H1 (cell line): ENCODE data around the gene EFCAB6. TPM values are rescaled to one million over a fixed set of nuclear protein-coding genes. Genes with fewer than 3 reads are reported as not detected.

Experiments used
- CTCF ChIA-PET: fragments of 300-600 bp; sonication (Branson Sonifier 250); formaldehyde crosslinking; loops from one replicate; lab custom pipeline; 2021; ENCODE audit not compliant: partially characterized antibody; lab: Charles Lee
- POLR2A ChIA-PET: fragments of 300-600 bp; sonication (Branson Sonifier 250); formaldehyde crosslinking; loops from one replicate; lab custom pipeline; 2021; ENCODE audit warnings: inconsistent platforms; ENCODE audit not compliant: partially characterized antibody; lab: Charles Lee
- DNase-seq, 2 experiments: peaks; one replicate each; pipeline versions ENCODE4 v3.0.0 to v3.0.0-alpha.2; 2010 to 2022; ENCODE audit warnings: low spot score in 2 of 2, low read depth in 1 of 2, mixed read lengths in 1 of 2
- FAIRE-seq: peaks from 2 replicates; lab custom pipeline; 2011; peaks lifted over from hg19 to GRCh38; lab: Jason Lieb, UNC
- H2AFZ ChIP-seq: 2 replicates; pipeline ENCODE4 v1.8.1; 2012; ENCODE audit warnings: low read length, inconsistent platforms
- H2AK5ac ChIP-seq: 2 replicates; pipeline ENCODE4 v1.6.1; 2013; ENCODE audit warnings: low read depth, low read length
- H2BK120ac ChIP-seq: replicated peaks from 2 replicates; pipeline ENCODE3; 2013; ENCODE audit warnings: low read depth, low read length, inconsistent platforms
- H2BK12ac ChIP-seq: 2 replicates; pipeline ENCODE4 v1.6.1; 2013; ENCODE audit warnings: low read depth, low read length
- H2BK15ac ChIP-seq: 2 replicates; pipeline ENCODE4 v1.6.1; 2013; ENCODE audit warnings: low read length
- H2BK20ac ChIP-seq: 2 replicates; pipeline ENCODE4 v1.6.1; 2013; ENCODE audit warnings: low read length
- H2BK5ac ChIP-seq: 2 replicates; pipeline ENCODE4 v1.6.1; 2013; ENCODE audit warnings: low read depth, low read length
- H3K14ac ChIP-seq: 2 replicates; pipeline ENCODE4 v1.6.1; 2013; ENCODE audit warnings: inconsistent platforms; ENCODE audit not compliant: insufficient read length
- H3K18ac ChIP-seq: 2 replicates; pipeline ENCODE4 v1.6.1; 2013; ENCODE audit warnings: low read length; ENCODE audit errors: extremely low read depth
- H3K23ac ChIP-seq: 2 replicates; pipeline ENCODE4 v1.6.1; 2013; ENCODE audit warnings: inconsistent platforms; ENCODE audit not compliant: insufficient read length
- H3K23me2 ChIP-seq: 2 replicates; pipeline ENCODE4 v1.6.1; 2013; ENCODE audit warnings: low read depth, low read length
- H3K27ac ChIP-seq: 2 replicates; pipeline ENCODE4 v1.6.1; 2011; ENCODE audit warnings: low read depth, low read length, inconsistent platforms
- H3K27me3 ChIP-seq, 4 experiments: replicated peaks in 1 of 4; 1 replicate in 1 of 4; 2 replicates in 3 of 4; pipeline versions ENCODE4 v1.6.1 to v1.8.1; 2011 to 2013; ENCODE audit warnings: low read length in 3 of 4, mild to moderate bottlenecking in 3 of 4, inconsistent platforms in 2 of 4, mixed read lengths in 2 of 4, moderate library complexity in 1 of 4; ENCODE audit not compliant: control insufficient read depth in 3 of 4, insufficient read depth in 3 of 4; ENCODE audit errors: extremely low read depth in 1 of 4
- H3K36me3 ChIP-seq, 4 experiments: 2 replicates each; pipeline versions ENCODE4 v1.6.1 to v1.8.1; 2011 to 2013; ENCODE audit warnings: mild to moderate bottlenecking in 4 of 4, low read length in 3 of 4, moderate library complexity in 2 of 4, control low read depth in 1 of 4, inconsistent platforms in 1 of 4; ENCODE audit not compliant: insufficient read depth in 4 of 4, control insufficient read depth in 2 of 4
- H3K4ac ChIP-seq: replicated peaks from 2 replicates; pipeline ENCODE3; 2013; ENCODE audit warnings: low read length, low read depth, mixed read lengths, inconsistent platforms; ENCODE audit not compliant: insufficient read length
- H3K4me1 ChIP-seq, 4 experiments: replicated peaks in 1 of 4; 1 replicate in 1 of 4; 2 replicates in 3 of 4; pipeline versions ENCODE4 v1.6.1 to v1.8.1; 2011 to 2013; ENCODE audit warnings: low read length in 3 of 4, inconsistent platforms in 2 of 4, mixed read lengths in 1 of 4; ENCODE audit not compliant: insufficient read depth in 4 of 4, control insufficient read depth in 3 of 4
- H3K4me2 ChIP-seq, 2 experiments: 2 replicates each; pipeline versions ENCODE4 v1.6.1 to v1.8.1; 2011 to 2013; ENCODE audit warnings: low read depth in 2 of 2, low read length in 2 of 2, control low read depth in 1 of 2, inconsistent platforms in 1 of 2, mild to moderate bottlenecking in 1 of 2; ENCODE audit not compliant: insufficient read depth in 1 of 2
- H3K4me3 ChIP-seq, 4 experiments: fragments of 200-600, 300-600 bp in 1 of 4; sonication (generic), shearing (Covaris generic), sonication (Bioruptor Twin) in 1 of 4; 2 replicates each; pipeline versions ENCODE4 v1.5.1 to v1.8.1; 2011 to 2016; ENCODE audit warnings: low read length in 4 of 4, low read depth in 3 of 4, control low read depth in 2 of 4, inconsistent platforms in 2 of 4, mild to moderate bottlenecking in 2 of 4, mixed read lengths in 1 of 4, moderate library complexity in 1 of 4; ENCODE audit not compliant: insufficient read depth in 2 of 4; ENCODE audit errors: extremely low read depth in 1 of 4
- H3K56ac ChIP-seq: replicated peaks from 2 replicates; pipeline ENCODE3; 2013; ENCODE audit warnings: low read depth, mild to moderate bottlenecking, mixed read lengths, low read length, inconsistent platforms; ENCODE audit not compliant: insufficient read length
- H3K79me1 ChIP-seq: 2 replicates; pipeline ENCODE4 v1.6.1; 2013; ENCODE audit warnings: low read depth, low read length, control low read depth
- H3K79me2 ChIP-seq, 2 experiments: 2 replicates each; pipeline versions ENCODE4 v1.6.1 to v1.8.1; 2012 to 2013; ENCODE audit warnings: low read length in 2 of 2, mild to moderate bottlenecking in 2 of 2, inconsistent platforms in 1 of 2; ENCODE audit not compliant: insufficient read depth in 2 of 2, control insufficient read depth in 1 of 2
- H3K9ac ChIP-seq, 4 experiments: replicated peaks in 1 of 4; 1 replicate in 1 of 4; 2 replicates in 3 of 4; pipeline versions ENCODE4 v1.6.1 to v1.8.1; 2011 to 2013; ENCODE audit warnings: low read depth in 3 of 4, low read length in 3 of 4, control low read depth in 2 of 4, mild to moderate bottlenecking in 2 of 4, moderate library complexity in 2 of 4, inconsistent platforms in 1 of 4; ENCODE audit errors: extremely low read depth in 1 of 4
- H3K9me3 ChIP-seq, 2 experiments: 2 replicates each; pipeline versions ENCODE4 v1.6.1 to v1.8.1; 2012 to 2013; ENCODE audit warnings: mild to moderate bottlenecking in 2 of 2, moderate library complexity in 2 of 2, control low read depth in 1 of 2, inconsistent platforms in 1 of 2, low read depth in 1 of 2, low read length in 1 of 2, mixed read lengths in 1 of 2; ENCODE audit not compliant: insufficient read depth in 2 of 2
- H4K20me1 ChIP-seq, 2 experiments: replicated peaks in 1 of 2; 2 replicates each; pipeline versions ENCODE3 to v1.8.1; 2011 to 2013; ENCODE audit warnings: inconsistent platforms in 2 of 2, low read length in 2 of 2, mild to moderate bottlenecking in 1 of 2; ENCODE audit not compliant: insufficient read depth in 2 of 2, control insufficient read depth in 1 of 2
- H4K5ac ChIP-seq: 2 replicates; pipeline ENCODE4 v1.6.1; 2013; ENCODE audit warnings: low read length, low read depth, mixed read lengths, inconsistent platforms; ENCODE audit not compliant: insufficient read length
- H4K8ac ChIP-seq: 2 replicates; pipeline ENCODE4 v1.8.0; 2013; ENCODE audit warnings: mild to moderate bottlenecking, moderate library complexity, low read length, inconsistent platforms; ENCODE audit not compliant: insufficient read depth; ENCODE audit errors: extremely low read depth
- H4K91ac ChIP-seq: replicated peaks from 2 replicates; pipeline ENCODE3; 2013; ENCODE audit warnings: low read length, mixed read lengths, inconsistent platforms; ENCODE audit not compliant: insufficient read length
- CREB1 ChIP-seq: IDR thresholded peaks from 2 replicates; pipeline ENCODE4 v1.6.1; 2012; ENCODE audit warnings: inconsistent platforms
- CTCF ChIP-seq, 3 experiments: IDR thresholded peaks; 1 replicate in 2 of 3; 2 replicates in 1 of 3; pipeline versions ENCODE4 v1.5.1 to v1.6.1; 2011; ENCODE audit warnings: low read length in 3 of 3, mild to moderate bottlenecking in 3 of 3, inconsistent platforms in 2 of 3, low read depth in 1 of 3, moderate library complexity in 1 of 3; ENCODE audit not compliant: insufficient read depth in 1 of 3; ENCODE audit errors: control extremely low read depth in 1 of 3
- EP300 ChIP-seq, 2 experiments: IDR thresholded peaks; 1 replicate in 1 of 2; 2 replicates in 1 of 2; pipeline ENCODE4 v1.6.1; 2011 to 2012; ENCODE audit warnings: low read depth in 2 of 2, low read length in 2 of 2, mild to moderate bottlenecking in 2 of 2, borderline replicate concordance in 1 of 2, inconsistent platforms in 1 of 2, moderate library complexity in 1 of 2
- GABPA ChIP-seq: IDR thresholded peaks from 2 replicates; pipeline ENCODE4 v1.6.1; 2011; ENCODE audit warnings: mild to moderate bottlenecking, low read length, moderate library complexity, borderline replicate concordance; ENCODE audit not compliant: insufficient read depth
- HDAC6 ChIP-seq: IDR thresholded peaks from one replicate; pipeline ENCODE4 v1.7.1; 2012; ENCODE audit warnings: low read depth, mild to moderate bottlenecking, inconsistent platforms, low read length, moderate library complexity
- KDM1A ChIP-seq: fragments of 200-600, 300-600 bp; sonication (generic); IDR thresholded peaks from 2 replicates; pipeline ENCODE4 v1.7.1; 2016; ENCODE audit warnings: mild to moderate bottlenecking, low read length, borderline replicate concordance
- NANOG ChIP-seq: IDR thresholded peaks from 2 replicates; pipeline ENCODE4 v1.6.1; 2011; ENCODE audit warnings: low read length, low read depth, mild to moderate bottlenecking, inconsistent platforms; ENCODE audit not compliant: insufficient read depth, poor library complexity, severe bottlenecking
- RBBP5 ChIP-seq: IDR thresholded peaks from 2 replicates; pipeline ENCODE4 v1.7.1; 2012; ENCODE audit warnings: low read depth, mild to moderate bottlenecking, inconsistent platforms, low read length, moderate library complexity, borderline replicate concordance
- SAP30 ChIP-seq: fragments of 300-600 bp; sonication (generic); IDR thresholded peaks from 2 replicates; pipeline ENCODE4 v1.7.1; 2012; ENCODE audit warnings: low read length, moderate library complexity, mild to moderate bottlenecking, inconsistent platforms; ENCODE audit not compliant: insufficient read depth, insufficient replicate concordance
- WGBS, 2 experiments: shearing (Covaris generic) in 1 of 2; methylation state at CpG; one replicate each; pipeline versions ENCODE4 v1.1.6 to v1.1.7; 2013 to 2015; ENCODE audit warnings: low lambda C conversion rate in 2 of 2, mixed read lengths in 2 of 2, inconsistent platforms in 1 of 2, low coverage in 1 of 2, missing lambda C conversion rate in 1 of 2; ENCODE audit not compliant: insufficient replicate concordance in 2 of 2, insufficient coverage in 1 of 2, insufficient read length in 1 of 2; ENCODE audit errors: extremely low coverage in 1 of 2, missing lambda C conversion rate in 1 of 2; 5-methylcytosine and 5-hydroxymethylcytosine counted together
- polyA plus RNA-seq, 7 experiments: library from polyadenylated mRNA; depleted of rRNA in 3 of 7; stranded (reverse) in 5 of 7; unstranded in 2 of 7; fragments of >200 nt in 5 of 7; fragments of 200-250 nt in 2 of 7; gene quantifications; 1 replicate in 5 of 7; 2 replicates in 1 of 7; 4 replicates in 1 of 7; pipeline versions ENCODE4 v1.2.1 to v1.2.3, GENCODE V29; 2011 to 2013; ENCODE audit warnings: missing spikeins in 2 of 7, mixed read lengths in 2 of 7
- total RNA-seq: library from RNA; stranded (reverse); fragmentation: NEBNext Ultra II Directional; extraction: Animal tissue kit (Norgen Biotek cat#: 25700); gene quantifications from 2 replicates; pipeline ENCODE4 v1.2.1, GENCODE V29; 2021

Gene EFCAB6
- total and polyA plus RNA-seq, 2 of the 8 experiments (the other 6 are each of a cell fraction or from before 2014, with no cell fraction given), result 0.32 to 1.7 TPM

GRCh38 chr22:43743929-43744643 is 68.0 kb downstream of the EFCAB6 start:
- H3K23me2 ChIP-seq, result peaks cover 6% of the 10 kb centered on the region; the same call in 1 of the 2 replicates
- 90 to 100% methylated on average over 1 to 3 of the region's 3 CpGs for WGBS, 2 experiments
- H3K79me1 ChIP-seq, result no peaks in the 10 kb centered on the region
- H2BK120ac ChIP-seq, result no peak overlapping the region
- H3K56ac ChIP-seq, result no peak overlapping the region
- no peaks in the 10 kb centered on the region for H3K36me3 ChIP-seq
- H2BK20ac ChIP-seq, result no peak overlapping the region
- H3K9me3 ChIP-seq, result no peaks in the 10 kb centered on the region
- POLR2A ChIA-PET, result no interaction called here
- H3K23ac ChIP-seq, result no peak overlapping the region
- no peak overlapping the region for H2BK15ac ChIP-seq
- H4K20me1 ChIP-seq, result peaks cover 0 to 2% of the 10 kb centered on the region in 2 experiments
- peaks cover 0 to 15% (median 8%) of the 10 kb centered on the region in 4 experiments; a peak in 4 of 7 replicates for H3K4me1 ChIP-seq
- H3K18ac ChIP-seq, result no peak overlapping the region
- no peak overlapping the region for H2BK12ac ChIP-seq
- no peak overlapping the region for H2AK5ac ChIP-seq
- no peaks in the 10 kb centered on the region for H3K79me2 ChIP-seq
- H2BK5ac ChIP-seq, result no peak overlapping the region
- H3K14ac ChIP-seq, result no peak overlapping the region
- no peaks in the 10 kb centered on the region for H3K27me3 ChIP-seq
- CTCF ChIA-PET, result interaction anchor here (0.6 to 3.5 kb wide), 31 partner anchors 10 to 914 kb away, joined by 3 to 18 read pairs (median 4); no protein-coding TSS in a partner anchor
- no peak overlapping the region for H3K4me2 ChIP-seq
- FAIRE-seq, result no peak
- DNase-seq, result no peak
- no peak overlapping the region for H3K27ac ChIP-seq
- H3K4ac ChIP-seq, result no peak overlapping the region
- H3K9ac ChIP-seq, result no peak overlapping the region
- no peak overlapping the region for H4K5ac ChIP-seq
- H2AFZ ChIP-seq, result no peak overlapping the region
- H3K4me3 ChIP-seq, result no peak overlapping the region
- H4K8ac ChIP-seq, result no peak overlapping the region
- H4K91ac ChIP-seq, result no peak overlapping the region
- TF ChIP-seq HDAC6, result no peak
- TF ChIP-seq NANOG, result no peak
- no peak for TF ChIP-seq CTCF (IDR thresholded peaks at IDR 0.05; ENCODE audit: control extremely low read depth in 1 of 3, insufficient read depth in 1 of 3, low read depth in 1 of 3, low read length in 3 of 3)
- TF ChIP-seq GABPA, result no peak
- TF ChIP-seq KDM1A, result no peak
- no peak for TF ChIP-seq RBBP5
- TF ChIP-seq EP300 (IDR thresholded peaks at IDR 0.05; ENCODE audit: borderline replicate concordance in 1 of 2, low read depth in 2 of 2, low read length in 2 of 2), result no peak
- TF ChIP-seq SAP30, result no peak
- no peak for TF ChIP-seq CREB1
